ENCODE data around the gene F7. TPM values are rescaled to one million over a fixed set of nuclear protein-coding genes. Genes with fewer than 3 reads are reported as not detected.

Gene F7
- total and polyA plus RNA-seq, 2 donors (not counting 3 experiments of a cell fraction or from before 2014, with no cell fraction given), result not detected

- no peaks in the 10 kb centered on the region for H3K27me3 ChIP-seq (ENCODE audit: control insufficient read depth in 2 of 2, insufficient read depth in 2 of 2, low read length in 2 of 2)
- no peaks in the 10 kb centered on the region for H3K4me1 ChIP-seq (ENCODE audit: control insufficient read depth, extremely low read depth, insufficient read depth, low read length)
- FAIRE-seq (no peak), DNase-seq (ENCODE audit: low read depth, low spot score) (no peak)
- ChIA-PET CTCF (no interaction called here), POLR2A (no interaction called here)
- BruUV-seq (replicated peaks), result no TSS peak
- dilution Hi-C loops (cut with MboI; ENCODE audit: extremely low pct_ligation_motif_present, low sequenced_read_pairs), result no loop called here
- no peaks in the 10 kb centered on the region for H4K20me1 ChIP-seq (replicated peaks; ENCODE audit: control insufficient read depth, extremely low read depth, insufficient read depth, low read length)
- no peaks in the 10 kb centered on the region for H3K36me3 ChIP-seq (ENCODE audit: control insufficient read depth in 2 of 2, extremely low read depth in 1 of 2, insufficient read depth in 2 of 2, low read length in 2 of 2)
- no peak overlapping the region for H3K4me3 ChIP-seq (replicated peaks in 1 of 3; ENCODE audit: insufficient read depth in 1 of 3, low read depth in 1 of 3, low read length in 3 of 3)
- H3K27ac ChIP-seq (ENCODE audit: insufficient read depth, low read depth, low read length), result no peak overlapping the region
- no peak overlapping the region for H3K4me2 ChIP-seq (ENCODE audit: insufficient read depth, low read length)
- no peaks in the 10 kb centered on the region for H3K9me3 ChIP-seq (replicated peaks; ENCODE audit: control insufficient read depth, insufficient read depth, low read length)
- H2AFZ ChIP-seq (ENCODE audit: low read depth, low read length), result no peak overlapping the region
- H3K9me1 ChIP-seq (replicated peaks; ENCODE audit: control insufficient read depth, extremely low read depth, insufficient read depth, low read length), result no peaks in the 10 kb centered on the region
- TF ChIP-seq GATA2 (IDR thresholded peaks at IDR 0.05; ENCODE audit: insufficient read depth, insufficient read length, low read depth, low read length) (no peak), MAX (IDR thresholded peaks at IDR 0.05; ENCODE audit: insufficient read depth, insufficient read length) (no peak), POLR2A (IDR thresholded peaks at IDR 0.05; ENCODE audit: low read depth, low read length) (no peak), POLR2AphosphoS5 (IDR thresholded peaks at IDR 0.05; ENCODE audit: insufficient read depth, low read depth, low read length) (no peak), FOS (IDR thresholded peaks at IDR 0.05; ENCODE audit: borderline replicate concordance, insufficient read depth, low read length) (no peak), JUN (IDR thresholded peaks at IDR 0.05; ENCODE audit: borderline replicate concordance, insufficient read depth, insufficient read length, low read depth) (no peak), MYC (IDR thresholded peaks at IDR 0.05; ENCODE audit: low read depth, low read length) (no peak), EZH2 (IDR thresholded peaks at IDR 0.05; ENCODE audit: borderline replicate concordance, low read depth, low read length, severe bottlenecking) (no peak)
- TF ChIP-seq, protein P1, sequence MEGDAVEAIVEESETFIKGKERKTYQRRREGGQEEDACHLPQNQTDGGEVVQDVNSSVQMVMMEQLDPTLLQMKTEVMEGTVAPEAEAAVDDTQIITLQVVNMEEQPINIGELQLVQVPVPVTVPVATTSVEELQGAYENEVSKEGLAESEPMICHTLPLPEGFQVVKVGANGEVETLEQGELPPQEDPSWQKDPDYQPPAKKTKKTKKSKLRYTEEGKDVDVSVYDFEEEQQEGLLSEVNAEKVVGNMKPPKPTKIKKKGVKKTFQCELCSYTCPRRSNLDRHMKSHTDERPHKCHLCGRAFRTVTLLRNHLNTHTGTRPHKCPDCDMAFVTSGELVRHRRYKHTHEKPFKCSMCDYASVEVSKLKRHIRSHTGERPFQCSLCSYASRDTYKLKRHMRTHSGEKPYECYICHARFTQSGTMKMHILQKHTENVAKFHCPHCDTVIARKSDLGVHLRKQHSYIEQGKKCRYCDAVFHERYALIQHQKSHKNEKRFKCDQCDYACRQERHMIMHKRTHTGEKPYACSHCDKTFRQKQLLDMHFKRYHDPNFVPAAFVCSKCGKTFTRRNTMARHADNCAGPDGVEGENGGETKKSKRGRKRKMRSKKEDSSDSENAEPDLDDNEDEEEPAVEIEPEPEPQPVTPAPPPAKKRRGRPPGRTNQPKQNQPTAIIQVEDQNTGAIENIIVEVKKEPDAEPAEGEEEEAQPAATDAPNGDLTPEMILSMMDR (IDR thresholded peaks at IDR 0.05; ENCODE audit: extremely low read depth in 1 of 2, insufficient read depth in 1 of 2, low read depth in 1 of 2, low read length in 2 of 2), result no peak
- no peaks in the 10 kb centered on the region for H3K79me2 ChIP-seq (ENCODE audit: control insufficient read depth, insufficient read depth, low read length)
- intact Hi-C loops (cut with micrococcal nuclease), result no loop called here
- H3K9ac ChIP-seq (replicated peaks; ENCODE audit: extremely low read depth, insufficient read depth, low read length), result no peak overlapping the region
Observed at GRCh38 chr13:113061271-113061625, 44.3 kb upstream of the F7 start.
